ENCODE data around the gene ADAMTS16. TPM values are rescaled to one million over a fixed set of nuclear protein-coding genes. Genes with fewer than 3 reads are reported as not detected.

Gene ADAMTS16
- total and polyA plus RNA-seq, 9 of the 15 experiments (the other 6 are each of a cell fraction or from before 2014, with no cell fraction given) = not detected

- no peak for TF ChIP-seq HBP1 (CRISPR knock-in tag; IDR thresholded peaks at IDR 0.05)
- no peak for TF ChIP-seq NCOR1 (IDR thresholded peaks at IDR 0.05)
- no peak for TF ChIP-seq MTF1 (CRISPR knock-in tag; IDR thresholded peaks at IDR 0.05; ENCODE audit: borderline replicate concordance)
- no peak for TF ChIP-seq HNRNPLL (IDR thresholded peaks at IDR 0.05; ENCODE audit: low read depth, low read length, poor library complexity, severe bottlenecking)
- no peak for TF ChIP-seq NR2F6 (CRISPR knock-in tag; IDR thresholded peaks at IDR 0.05)
- no peak for TF ChIP-seq SMARCA4 (IDR thresholded peaks at IDR 0.05)
- TF ChIP-seq, protein P1, sequence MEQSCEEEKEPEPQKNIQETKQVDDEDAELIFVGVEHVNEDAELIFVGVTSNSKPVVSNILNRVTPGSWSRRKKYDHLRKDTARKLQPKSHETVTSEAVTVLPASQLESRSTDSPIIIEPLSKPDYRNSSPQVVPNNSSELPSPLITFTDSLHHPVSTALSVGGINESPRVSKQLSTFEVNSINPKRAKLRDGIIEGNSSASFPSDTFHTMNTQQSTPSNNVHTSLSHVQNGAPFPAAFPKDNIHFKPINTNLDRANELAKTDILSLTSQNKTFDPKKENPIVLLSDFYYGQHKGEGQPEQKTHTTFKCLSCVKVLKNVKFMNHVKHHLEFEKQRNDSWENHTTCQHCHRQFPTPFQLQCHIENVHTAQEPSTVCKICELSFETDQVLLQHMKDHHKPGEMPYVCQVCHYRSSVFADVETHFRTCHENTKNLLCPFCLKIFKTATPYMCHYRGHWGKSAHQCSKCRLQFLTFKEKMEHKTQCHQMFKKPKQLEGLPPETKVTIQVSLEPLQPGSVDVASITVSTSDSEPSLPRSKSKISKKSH (CRISPR knock-in tag; IDR thresholded peaks at IDR 0.05) = no peak
- no peak for TF ChIP-seq HMG20B (CRISPR knock-in tag; IDR thresholded peaks at IDR 0.05)
- no peak for TF ChIP-seq E2F3 (CRISPR knock-in tag; IDR thresholded peaks at IDR 0.05)
- TF ChIP-seq BACH1 (tag; IDR thresholded peaks at IDR 0.05) = no peak
- TF ChIP-seq, protein P2, sequence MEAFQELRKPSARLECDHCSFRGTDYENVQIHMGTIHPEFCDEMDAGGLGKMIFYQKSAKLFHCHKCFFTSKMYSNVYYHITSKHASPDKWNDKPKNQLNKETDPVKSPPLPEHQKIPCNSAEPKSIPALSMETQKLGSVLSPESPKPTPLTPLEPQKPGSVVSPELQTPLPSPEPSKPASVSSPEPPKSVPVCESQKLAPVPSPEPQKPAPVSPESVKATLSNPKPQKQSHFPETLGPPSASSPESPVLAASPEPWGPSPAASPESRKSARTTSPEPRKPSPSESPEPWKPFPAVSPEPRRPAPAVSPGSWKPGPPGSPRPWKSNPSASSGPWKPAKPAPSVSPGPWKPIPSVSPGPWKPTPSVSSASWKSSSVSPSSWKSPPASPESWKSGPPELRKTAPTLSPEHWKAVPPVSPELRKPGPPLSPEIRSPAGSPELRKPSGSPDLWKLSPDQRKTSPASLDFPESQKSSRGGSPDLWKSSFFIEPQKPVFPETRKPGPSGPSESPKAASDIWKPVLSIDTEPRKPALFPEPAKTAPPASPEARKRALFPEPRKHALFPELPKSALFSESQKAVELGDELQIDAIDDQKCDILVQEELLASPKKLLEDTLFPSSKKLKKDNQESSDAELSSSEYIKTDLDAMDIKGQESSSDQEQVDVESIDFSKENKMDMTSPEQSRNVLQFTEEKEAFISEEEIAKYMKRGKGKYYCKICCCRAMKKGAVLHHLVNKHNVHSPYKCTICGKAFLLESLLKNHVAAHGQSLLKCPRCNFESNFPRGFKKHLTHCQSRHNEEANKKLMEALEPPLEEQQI (IDR thresholded peaks at IDR 0.05) = no peak
- no peak for TF ChIP-seq RBM15 (IDR thresholded peaks at IDR 0.05; ENCODE audit: insufficient read depth, low read length)
- no peak for TF ChIP-seq ZNF584 (CRISPR knock-in tag; IDR thresholded peaks at IDR 0.05; ENCODE audit: low read depth)
- TF ChIP-seq ZNF174 (CRISPR knock-in tag; IDR thresholded peaks at IDR 0.05) = no peak
- H2AFZ ChIP-seq (ENCODE audit: low read depth, low read length) = no peak overlapping the region
- no peaks in the 10 kb centered on the region for H3K9me1 ChIP-seq (ENCODE audit: control insufficient read depth, insufficient read depth, low read length)
- no peak for DNase-seq (ENCODE audit: extremely low read depth in 1 of 4, low spot score in 3 of 4)
- ATAC-seq = no peak
- POLR2A ChIA-PET = no interaction called here
- no peak overlapping the region for H3K9ac ChIP-seq (ENCODE audit: insufficient read depth in 1 of 2, low read depth in 2 of 2, low read length in 2 of 2)
- no peaks in the 10 kb centered on the region for H3K4me1 ChIP-seq (replicated peaks in 1 of 2; ENCODE audit: control insufficient read depth in 2 of 2, insufficient read depth in 2 of 2, low read length in 2 of 2)
- no peak for FAIRE-seq
- no peak overlapping the region for H3K4me2 ChIP-seq (ENCODE audit: insufficient read depth, low read length)
- no peak overlapping the region for H3K4me3 ChIP-seq
- no TSS peak for BruUV-seq (replicated peaks)
- no peak overlapping the region for H3K27ac ChIP-seq (ENCODE audit: extremely low read depth, low read depth, low read length)
- peaks cover 7 to 8% of the 10 kb centered on the region in 2 experiments; a peak in 3 of 5 replicates for H3K27me3 ChIP-seq (ENCODE audit: control insufficient read depth in 2 of 2, insufficient read depth in 2 of 2, low read length in 2 of 2)
- intact Hi-C loops (cut with micrococcal nuclease) (no loop called here), in situ Hi-C loops (cut with MboI) (no loop called here)
- H4K20me1 ChIP-seq (replicated peaks; ENCODE audit: control insufficient read depth, insufficient read depth, low read length) = no peaks in the 10 kb centered on the region
- H3K79me2 ChIP-seq (ENCODE audit: control insufficient read depth, insufficient read depth, low read length) = no peaks in the 10 kb centered on the region
- CTCF ChIA-PET (ENCODE audit: low intra/inter-chr PET ratio) = no interaction called here
- H3K9me3 ChIP-seq (replicated peaks; ENCODE audit: control insufficient read depth, insufficient read depth, low read depth, low read length) = no peaks in the 10 kb centered on the region
- H3K36me3 ChIP-seq (ENCODE audit: control insufficient read depth, insufficient read depth, low read length) = no peaks in the 10 kb centered on the region
- WGBS (ENCODE audit: insufficient coverage, low coverage, missing lambda C conversion rate) = 0% methylated on average over 8 of the region's 8 CpGs
These were observed 91.4 kb downstream of the ADAMTS16 start for GRCh38 chr5:5231576-5231975.
